Neuronal stem cell (in vitro differentiated cells): ENCODE data around the gene CACNA1H.
"Not testable (repeated sequence)": the region's sequence is repeated elsewhere in the genome, so short reads cannot be mapped to it uniquely, and the experiment has no call there.

Experiments used
- DNase-seq: peaks from one replicate; pipeline ENCODE4 v3.0.0-alpha.2; 2013; ENCODE audit warnings: low spot score
- H2AFZ ChIP-seq: one replicate; pipeline ENCODE4 v1.6.1; 2013; ENCODE audit warnings: mild to moderate bottlenecking, low read length, inconsistent platforms
- H2AK5ac ChIP-seq: 2 replicates; pipeline ENCODE4 v1.6.1; 2013; ENCODE audit warnings: low read depth, mild to moderate bottlenecking, inconsistent platforms, low read length, moderate library complexity, mixed read lengths
- H2BK120ac ChIP-seq: 2 replicates; pipeline ENCODE4 v1.6.1; 2013; ENCODE audit warnings: low read depth, mild to moderate bottlenecking, inconsistent platforms, low read length, moderate library complexity, mixed read lengths
- H2BK12ac ChIP-seq: one replicate; pipeline ENCODE4 v1.6.1; 2013; ENCODE audit warnings: low read length, inconsistent platforms
- H2BK15ac ChIP-seq: 2 replicates; pipeline ENCODE4 v1.6.1; 2013; ENCODE audit warnings: mild to moderate bottlenecking, low read length, inconsistent platforms, mixed read lengths
- H2BK5ac ChIP-seq: one replicate; pipeline ENCODE4 v1.6.1; 2013; ENCODE audit warnings: inconsistent platforms, mild to moderate bottlenecking, low read length, moderate library complexity
- H3K14ac ChIP-seq: one replicate; pipeline ENCODE4 v1.6.1; 2013; ENCODE audit warnings: low read length, inconsistent platforms
- H3K18ac ChIP-seq: 2 replicates; pipeline ENCODE4 v1.6.1; 2013; ENCODE audit warnings: low read length, inconsistent platforms
- H3K23ac ChIP-seq: 2 replicates; pipeline ENCODE4 v1.6.1; 2013; ENCODE audit warnings: low read depth, mild to moderate bottlenecking, mixed read lengths, low read length, inconsistent platforms; ENCODE audit not compliant: poor library complexity
- H3K27ac ChIP-seq: replicated peaks from 3 replicates; pipeline ENCODE4 v1.5.1; 2013; ENCODE audit warnings: low read length, inconsistent platforms
- H3K27me3 ChIP-seq, 3 experiments: 2 replicates each; pipeline ENCODE4 v1.6.1; 2013; ENCODE audit warnings: low read length in 3 of 3, mild to moderate bottlenecking in 2 of 3, inconsistent platforms in 1 of 3, low read depth in 1 of 3, mixed read lengths in 1 of 3, moderate library complexity in 1 of 3; ENCODE audit not compliant: control insufficient read depth in 3 of 3, insufficient read depth in 3 of 3
- H3K36me3 ChIP-seq, 2 donors: replicated peaks in 1 of 2; 2 replicates each; pipeline ENCODE4 v1.6.1; 2013; ENCODE audit warnings: low read length in 2 of 2; ENCODE audit not compliant: control insufficient read depth in 2 of 2, insufficient read depth in 2 of 2
- H3K4ac ChIP-seq: 2 replicates; pipeline ENCODE4 v1.6.1; 2013; ENCODE audit warnings: inconsistent platforms, mild to moderate bottlenecking, low read length, moderate library complexity
- H3K4me1 ChIP-seq, 2 donors: 1 replicate in 1 of 2; 2 replicates in 1 of 2; pipeline ENCODE4 v1.6.1; 2013; ENCODE audit warnings: low read length in 2 of 2, low read depth in 1 of 2; ENCODE audit not compliant: control insufficient read depth in 2 of 2, insufficient read depth in 1 of 2
- H3K4me2 ChIP-seq: one replicate; pipeline ENCODE4 v1.6.1; 2013; ENCODE audit warnings: mild to moderate bottlenecking, low read length, inconsistent platforms; ENCODE audit not compliant: insufficient read depth, poor library complexity, severe bottlenecking
- H3K4me3 ChIP-seq, 2 donors: 2 replicates each; pipeline ENCODE4 v1.5.1; 2013; ENCODE audit warnings: low read length in 2 of 2, mild to moderate bottlenecking in 2 of 2, inconsistent platforms in 1 of 2, moderate library complexity in 1 of 2
- H3K79me1 ChIP-seq: one replicate; pipeline ENCODE4 v1.6.1; 2013; ENCODE audit warnings: low read depth, mild to moderate bottlenecking, inconsistent platforms, low read length, moderate library complexity
- H3K9ac ChIP-seq: one replicate; pipeline ENCODE4 v1.6.1; 2013; ENCODE audit warnings: mild to moderate bottlenecking, low read depth, low read length, inconsistent platforms; ENCODE audit not compliant: poor library complexity
- H3K9me3 ChIP-seq, 2 donors: replicated peaks in 1 of 2; 2 replicates each; pipeline versions ENCODE3 to v1.6.1; 2013; ENCODE audit warnings: low read length in 2 of 2, mild to moderate bottlenecking in 2 of 2, inconsistent platforms in 1 of 2, low read depth in 1 of 2, mixed read lengths in 1 of 2, moderate library complexity in 1 of 2; ENCODE audit not compliant: control insufficient read depth in 2 of 2, insufficient read depth in 1 of 2
- H4K8ac ChIP-seq: one replicate; pipeline ENCODE4 v1.6.1; 2013; ENCODE audit warnings: low read depth, mild to moderate bottlenecking, inconsistent platforms, low read length, moderate library complexity
- H4K91ac ChIP-seq: one replicate; pipeline ENCODE4 v1.6.1; 2013; ENCODE audit warnings: low read length, low read depth, mild to moderate bottlenecking, inconsistent platforms; ENCODE audit not compliant: poor library complexity
- WGBS, 2 donors: extraction: QIAGEN DNeasy Blood & Tissue Kit; methylation state at CpG; one replicate each; pipeline ENCODE4 v1.1.7; 2013; ENCODE audit warnings: missing lambda C conversion rate in 2 of 2, mixed read lengths in 1 of 2; ENCODE audit not compliant: insufficient read length in 2 of 2, insufficient replicate concordance in 1 of 2; ENCODE audit errors: extremely low coverage in 2 of 2; 5-methylcytosine and 5-hydroxymethylcytosine counted together

CACNA1H gene

GRCh38 chr16:1223355-1224214, 70.7 kb downstream of the CACNA1H start:
- Histone ChIP-seq H3K4me3 (no peak overlapping the region), H2BK5ac (no peak overlapping the region), H2BK15ac (no peak overlapping the region), H3K4ac (no peak overlapping the region), H4K91ac (no peak overlapping the region), H2AFZ (no peak overlapping the region), H3K4me1 (no peaks in the 10 kb centered on the region), H3K9me3 (no peaks in the 10 kb centered on the region), H3K4me2 (no peak overlapping the region), H3K9ac (no peak overlapping the region), H2BK12ac (no peak overlapping the region), H4K8ac (peak overlapping the region; percentile 17), H3K23ac (peak overlapping the region; percentile 43), H2AK5ac (no peak overlapping the region), H3K14ac (no peak overlapping the region), H2BK120ac (no peak overlapping the region), H3K27me3 (no peaks in the 10 kb centered on the region), H3K27ac (no peak overlapping the region), H3K18ac (no peak overlapping the region), H3K36me3 (peaks cover 11 to 18% of the 10 kb centered on the region in 2 donors), H3K79me1 (peaks cover 4% of the 10 kb centered on the region)
- no CpG with 5 or more reads among the region's 38 CpGs for WGBS, 2 donors
- DNase-seq = no peak

DNA sequence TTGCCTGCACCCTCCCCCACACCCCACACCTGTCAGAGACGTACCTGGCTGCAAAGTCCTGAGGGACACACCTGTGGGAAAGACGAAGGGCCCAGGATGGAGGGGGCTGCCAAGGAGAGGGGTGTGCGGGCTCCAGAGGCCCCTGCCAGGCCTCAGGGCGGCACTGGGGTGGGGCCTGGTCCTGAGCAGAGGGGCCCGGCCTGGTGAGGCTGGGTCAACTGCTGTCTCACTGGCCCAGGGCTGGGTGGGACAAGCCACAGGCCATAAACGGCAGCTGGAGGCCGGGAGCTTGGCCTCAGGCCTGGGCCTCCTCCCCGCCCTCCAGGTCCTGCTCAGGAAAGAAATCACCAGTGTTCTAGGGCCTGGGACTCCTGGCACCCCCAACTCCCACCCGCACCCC, 71.7 kb downstream of the CACNA1H start:
- Histone ChIP-seq H4K91ac (no peak overlapping the region), H3K79me1 (peaks cover 2% of the 10 kb centered on the region), H3K27me3 (no peaks in the 10 kb centered on the region), H2BK15ac (no peak overlapping the region), H3K14ac (no peak overlapping the region), H4K8ac (no peak overlapping the region), H3K4ac (no peak overlapping the region), H3K23ac (no peak overlapping the region), H3K9ac (no peak overlapping the region), H3K4me2 (no peak overlapping the region), H3K36me3 (peaks cover 4 to 11% of the 10 kb centered on the region in 2 donors), H2AFZ (no peak overlapping the region), H3K27ac (no peak overlapping the region), H3K4me3 (no peak overlapping the region), H2AK5ac (no peak overlapping the region), H3K18ac (no peak overlapping the region), H3K9me3 (no peaks in the 10 kb centered on the region), H3K4me1 (no peaks in the 10 kb centered on the region), H2BK120ac (no peak overlapping the region), H2BK12ac (no peak overlapping the region), H2BK5ac (no peak overlapping the region)
- DNase-seq = no peak
- WGBS, 2 donors = no CpG with 5 or more reads among the region's 9 CpGs

DNA sequence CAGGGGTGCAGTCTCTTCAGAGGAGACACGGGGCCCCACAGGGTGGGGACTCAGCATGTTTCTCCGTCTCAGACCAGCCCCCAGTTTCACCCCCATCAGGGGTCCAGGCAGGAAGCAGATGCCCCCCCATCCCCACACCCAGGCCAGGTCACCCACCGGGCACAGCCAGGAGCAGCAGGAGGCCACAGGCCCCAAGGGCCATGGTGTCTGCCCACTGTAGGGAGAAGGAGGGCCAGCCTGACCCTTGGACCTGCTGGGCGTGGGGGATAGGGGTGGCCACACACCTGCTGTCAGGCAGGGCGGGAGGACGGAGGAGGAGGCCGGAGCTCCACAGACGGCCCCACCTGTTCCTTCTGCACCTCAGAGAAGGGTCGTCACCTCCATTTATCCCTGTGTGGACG, 72.1 kb downstream of the CACNA1H start, which contains the start of gene TPSG1:
TPSG1 (minus strand) TSS at position 218 of the 401 bp plus-strand sequence; CDS start at position 202, 16 bp downstream.
- peak within 1 kb of the TSS; percentile 53 for H2BK5ac ChIP-seq
- no peak within 1 kb of the TSS for H3K4ac ChIP-seq
- DNase-seq = no peak
- H2BK12ac ChIP-seq = peak within 1 kb of the TSS; percentile 30
- peak within 1 kb of the TSS; percentile 86 for H4K8ac ChIP-seq
- no peak within 1 kb of the TSS for H2BK120ac ChIP-seq
- no CpG with 5 or more reads among the region's 10 CpGs for WGBS, 2 donors
- H3K18ac ChIP-seq = peak within 1 kb of the TSS; percentile 44
- H3K4me2 ChIP-seq = no peak within 1 kb of the TSS
- peak within 1 kb of the TSS; percentile 30 for H3K9ac ChIP-seq
- no peak within 1 kb of the TSS for H3K27ac ChIP-seq
- H2AK5ac ChIP-seq = no peak within 1 kb of the TSS
- H2AFZ ChIP-seq = no peak within 1 kb of the TSS
- H3K79me1 ChIP-seq = peaks cover 2% of the 10 kb centered on the region
- H3K27me3 ChIP-seq = no peaks in the 10 kb centered on the region
- no peaks in the 10 kb centered on the region for H3K4me1 ChIP-seq
- peaks cover 0 to 11% of the 10 kb centered on the region in 2 donors for H3K36me3 ChIP-seq
- no peaks in the 10 kb centered on the region for H3K9me3 ChIP-seq
- H4K91ac ChIP-seq = no peak within 1 kb of the TSS
- no peak within 1 kb of the TSS for H2BK15ac ChIP-seq
- H3K23ac ChIP-seq = peak within 1 kb of the TSS; percentile 2
- no peak within 1 kb of the TSS for H3K4me3 ChIP-seq
- peak within 1 kb of the TSS; percentile 71 for H3K14ac ChIP-seq

DNA sequence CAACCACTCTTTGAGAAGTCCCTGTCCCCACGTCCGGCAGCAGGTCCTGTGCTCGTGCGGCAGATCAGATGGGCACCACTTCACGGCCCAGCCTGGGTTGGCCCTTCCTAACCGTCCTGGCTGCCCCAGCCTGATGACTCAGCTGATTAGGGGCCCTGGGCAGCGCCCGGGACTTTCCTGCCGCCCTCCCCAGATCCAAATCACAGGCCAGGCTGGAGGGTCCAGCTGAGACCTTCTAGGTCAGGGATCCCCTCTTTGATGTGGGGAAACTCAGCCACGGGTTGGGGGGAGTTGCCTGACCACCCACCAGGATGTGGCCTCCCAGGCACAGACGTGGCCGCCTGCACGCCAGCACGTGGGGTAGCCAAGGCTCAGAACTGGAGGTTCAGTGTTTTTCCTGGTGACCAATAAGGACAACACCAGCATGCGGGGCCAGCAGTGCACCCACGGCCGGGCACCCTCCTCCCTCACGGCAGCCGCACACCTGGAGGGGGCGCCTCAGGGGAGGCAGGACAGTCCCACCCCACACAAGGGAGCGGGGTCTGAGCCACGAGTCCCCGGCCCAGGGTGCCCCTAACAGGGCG, 72.9 kb downstream of the CACNA1H start:
- not testable (repeated sequence) for H3K4ac ChIP-seq, H3K4me2 ChIP-seq, H3K79me1 ChIP-seq, H2AK5ac ChIP-seq, H3K4me1 ChIP-seq, H3K36me3 ChIP-seq, H4K91ac ChIP-seq, H3K9ac ChIP-seq, H2BK15ac ChIP-seq, H3K27me3 ChIP-seq, H3K9me3 ChIP-seq, H3K4me3 ChIP-seq, H2BK120ac ChIP-seq, H2AFZ ChIP-seq, H3K18ac ChIP-seq, DNase-seq, H3K27ac ChIP-seq
- H2BK12ac ChIP-seq = peak overlapping the region; percentile 22
- H2BK5ac ChIP-seq = peak overlapping the region; percentile 53
- peak overlapping the region; percentile 2 for H3K23ac ChIP-seq
- H4K8ac ChIP-seq = peak overlapping the region; percentile 82
- H3K14ac ChIP-seq = peak overlapping the region; percentile 71
- no CpG with 5 or more reads among the region's 24 CpGs for WGBS, 2 donors
